Smooth muscle cell (in vitro differentiated cells): ENCODE measurements around the gene TAF5. TPM values are rescaled to one million over a fixed set of nuclear protein-coding genes. Genes with fewer than 3 reads are reported as not detected.

Source experiments
- DNase-seq: peaks from one replicate; lab custom pipeline; 2025; ENCODE audit not compliant: unreplicated experiment; lab: John Stamatoyannopoulos, UW
- H2AFZ ChIP-seq: fragments of 200-600 bp; sonication (generic); 2 replicates; pipeline ENCODE4 v1.6.0; 2016; ENCODE audit warnings: antibody characterized with exemption, low read depth, mild to moderate bottlenecking
- H3F3A ChIP-seq: fragments of 200-600 bp; sonication (generic); 2 replicates; pipeline ENCODE4 v1.6.0; 2017; ENCODE audit warnings: antibody characterized with exemption, low read depth
- H3K27ac ChIP-seq: fragments of 200-600 bp; sonication (generic); 2 replicates; pipeline ENCODE4 v1.5.1; 2016; ENCODE audit warnings: low read depth, mild to moderate bottlenecking
- H3K27me3 ChIP-seq: fragments of 200-600 bp; sonication (generic); 2 replicates; pipeline ENCODE4 v1.6.1; 2016; ENCODE audit warnings: low read depth, mild to moderate bottlenecking
- H3K36me3 ChIP-seq: fragments of 200-600 bp; sonication (generic); 2 replicates; pipeline ENCODE4 v1.5.1; 2016; ENCODE audit warnings: low read depth
- H3K4me1 ChIP-seq: fragments of 200-600 bp; sonication (generic); 2 replicates; pipeline ENCODE4 v1.5.1; 2016; ENCODE audit warnings: low read depth
- H3K4me2 ChIP-seq: fragments of 200-600 bp; sonication (generic); 2 replicates; pipeline ENCODE4 v1.6.0; 2016; ENCODE audit warnings: mild to moderate bottlenecking
- H3K4me3 ChIP-seq: fragments of 200-600 bp; sonication (generic); 2 replicates; pipeline ENCODE4 v1.5.1; 2016; ENCODE audit warnings: mild to moderate bottlenecking
- H3K79me2 ChIP-seq: fragments of 200-600 bp; sonication (generic); 2 replicates; pipeline ENCODE4 v1.6.0; 2016; ENCODE audit warnings: low read depth, mild to moderate bottlenecking
- H3K9ac ChIP-seq: fragments of 200-600 bp; sonication (generic); 2 replicates; pipeline ENCODE4 v1.6.0; 2016; ENCODE audit warnings: low read depth
- H3K9me3 ChIP-seq: fragments of 200-600 bp; sonication (generic); replicated peaks from 2 replicates; pipeline ENCODE4 v1.5.1; 2016; ENCODE audit warnings: low read depth
- H4K20me1 ChIP-seq: fragments of 200-600 bp; sonication (generic); 2 replicates; pipeline ENCODE4 v1.6.0; 2016; ENCODE audit warnings: low read depth
- WGBS: methylation state at CpG from one replicate; pipeline ENCODE4 v1.1.7; 2016; ENCODE audit warnings: low lambda C conversion rate; 5-methylcytosine and 5-hydroxymethylcytosine counted together
- polyA plus RNA-seq: library from polyadenylated mRNA; unstranded; fragments of >200 nt; fragmentation: Nextera tagmentation; extraction: Ambion mirVana; gene quantifications from 2 replicates; pipeline ENCODE4 v1.2.1, GENCODE V29; 2016
- total RNA-seq: library from RNA; depleted of rRNA; stranded (reverse); fragments of >200 nt; gene quantifications from 2 replicates; pipeline ENCODE4 v1.2.3, GENCODE V29; 2014
- TF ChIP-seq, protein P1 (sequence below): fragments of 200-600 bp; sonication (generic); IDR thresholded peaks from 2 replicates; pipeline ENCODE4 v1.5.1; 2017; ENCODE audit warnings: borderline replicate concordance, mild to moderate bottlenecking, antibody characterized with exemption; ENCODE audit not compliant: insufficient read depth, poor library complexity, severe bottlenecking

TAF5 gene
- total and polyA plus RNA-seq, 2 experiments from 2014 or later = 3.5 to 4.5 TPM

- H3K9ac ChIP-seq = no peak overlapping the region
- H3K79me2 ChIP-seq = peaks cover 22% of the 10 kb centered on the region
- H3K4me1 ChIP-seq = peaks cover 5% of the 10 kb centered on the region
- H3K27me3 ChIP-seq = no peaks in the 10 kb centered on the region
- H3K36me3 ChIP-seq = no peaks in the 10 kb centered on the region
- WGBS = 66% methylated on average over 10 of the region's 10 CpGs
- peak overlapping the region; percentile 89 for H3K4me3 ChIP-seq
- no peaks in the 10 kb centered on the region for H4K20me1 ChIP-seq
- H3F3A ChIP-seq = no peaks in the 10 kb centered on the region
- DNase-seq = no peak
- no peaks in the 10 kb centered on the region for H3K9me3 ChIP-seq
- peak overlapping the region; percentile 34 for H3K27ac ChIP-seq
- peak overlapping the region; percentile 73 for H2AFZ ChIP-seq
- H3K4me2 ChIP-seq = peak overlapping the region; percentile 95
- TF ChIP-seq, protein P1, sequence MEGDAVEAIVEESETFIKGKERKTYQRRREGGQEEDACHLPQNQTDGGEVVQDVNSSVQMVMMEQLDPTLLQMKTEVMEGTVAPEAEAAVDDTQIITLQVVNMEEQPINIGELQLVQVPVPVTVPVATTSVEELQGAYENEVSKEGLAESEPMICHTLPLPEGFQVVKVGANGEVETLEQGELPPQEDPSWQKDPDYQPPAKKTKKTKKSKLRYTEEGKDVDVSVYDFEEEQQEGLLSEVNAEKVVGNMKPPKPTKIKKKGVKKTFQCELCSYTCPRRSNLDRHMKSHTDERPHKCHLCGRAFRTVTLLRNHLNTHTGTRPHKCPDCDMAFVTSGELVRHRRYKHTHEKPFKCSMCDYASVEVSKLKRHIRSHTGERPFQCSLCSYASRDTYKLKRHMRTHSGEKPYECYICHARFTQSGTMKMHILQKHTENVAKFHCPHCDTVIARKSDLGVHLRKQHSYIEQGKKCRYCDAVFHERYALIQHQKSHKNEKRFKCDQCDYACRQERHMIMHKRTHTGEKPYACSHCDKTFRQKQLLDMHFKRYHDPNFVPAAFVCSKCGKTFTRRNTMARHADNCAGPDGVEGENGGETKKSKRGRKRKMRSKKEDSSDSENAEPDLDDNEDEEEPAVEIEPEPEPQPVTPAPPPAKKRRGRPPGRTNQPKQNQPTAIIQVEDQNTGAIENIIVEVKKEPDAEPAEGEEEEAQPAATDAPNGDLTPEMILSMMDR = no peak
Observed at GRCh38 chr10:103367379-103367781, 396 bp upstream of the TAF5 start.

DNA sequence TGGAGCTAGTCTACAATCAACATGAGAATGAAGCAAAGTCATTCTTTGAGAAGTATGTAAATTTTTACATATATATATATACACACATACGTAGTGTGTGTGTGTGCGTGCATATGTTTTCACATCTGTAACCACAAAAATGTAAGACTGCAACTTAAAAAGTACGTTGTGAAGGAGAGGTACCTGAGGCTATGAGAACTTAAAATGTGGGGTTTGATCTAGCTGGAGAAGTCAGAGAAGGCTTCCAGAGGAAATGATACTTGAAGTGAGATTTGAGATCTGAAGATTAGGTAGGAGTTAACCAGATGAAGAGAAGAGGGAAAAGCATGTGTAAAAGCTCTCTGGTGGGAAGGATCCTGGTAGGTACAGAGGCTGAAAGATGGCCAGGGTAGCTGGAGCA is 5.8 kb downstream of the TAF5 start:
- WGBS = 90% methylated on average over 3 of the region's 3 CpGs
- TF ChIP-seq, protein P1 = no peak
- H3K9me3 ChIP-seq = no peaks in the 10 kb centered on the region

DNA sequence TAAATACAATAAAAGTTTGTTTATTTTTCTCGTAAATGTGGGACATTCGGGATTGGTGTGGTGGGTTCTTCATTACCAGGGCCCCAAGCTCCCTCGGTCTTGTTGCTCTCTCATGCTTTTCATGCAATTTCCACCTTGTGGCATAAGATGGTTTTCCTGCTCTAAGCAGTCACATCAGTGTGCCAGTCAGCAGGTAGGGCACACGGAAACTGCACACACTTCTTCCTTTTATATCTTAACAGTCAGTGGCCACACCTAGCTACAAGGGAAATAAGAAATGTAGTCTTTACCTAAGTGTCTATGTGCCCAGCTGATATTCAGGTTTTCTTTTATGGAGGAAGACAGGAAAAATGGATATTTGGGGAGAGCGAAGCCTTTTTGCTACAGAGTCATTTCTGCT is 6.5 kb downstream of the TAF5 start:
- DNase-seq = no peak
- TF ChIP-seq, protein P1 = no peak
- no peaks in the 10 kb centered on the region for H3K4me1 ChIP-seq
- no peaks in the 10 kb centered on the region for H3K36me3 ChIP-seq
- H3F3A ChIP-seq = no peaks in the 10 kb centered on the region
- no peaks in the 10 kb centered on the region for H4K20me1 ChIP-seq
- no peak overlapping the region for H3K27ac ChIP-seq
- no peaks in the 10 kb centered on the region for H3K9me3 ChIP-seq
- 95% methylated on average over 5 of the region's 5 CpGs for WGBS
- H3K79me2 ChIP-seq = peaks cover 16% of the 10 kb centered on the region
- no peaks in the 10 kb centered on the region for H3K27me3 ChIP-seq
- H3K9ac ChIP-seq = no peak overlapping the region
- H3K4me2 ChIP-seq = no peak overlapping the region
- H2AFZ ChIP-seq = no peak overlapping the region
- no peak overlapping the region for H3K4me3 ChIP-seq

More for the DNA sequence above, 5.8 kb downstream of the TAF5 start:
- DNase-seq = no peak
- H3F3A ChIP-seq = no peaks in the 10 kb centered on the region
- no peak overlapping the region for H2AFZ ChIP-seq
- peaks cover 5% of the 10 kb centered on the region for H3K4me1 ChIP-seq
- H4K20me1 ChIP-seq = no peaks in the 10 kb centered on the region
- peaks cover 22% of the 10 kb centered on the region for H3K79me2 ChIP-seq
- H3K36me3 ChIP-seq = no peaks in the 10 kb centered on the region
- no peak overlapping the region for H3K4me2 ChIP-seq
- no peaks in the 10 kb centered on the region for H3K27me3 ChIP-seq
- no peak overlapping the region for H3K9ac ChIP-seq
- no peak overlapping the region for H3K27ac ChIP-seq
- no peak overlapping the region for H3K4me3 ChIP-seq

DNA sequence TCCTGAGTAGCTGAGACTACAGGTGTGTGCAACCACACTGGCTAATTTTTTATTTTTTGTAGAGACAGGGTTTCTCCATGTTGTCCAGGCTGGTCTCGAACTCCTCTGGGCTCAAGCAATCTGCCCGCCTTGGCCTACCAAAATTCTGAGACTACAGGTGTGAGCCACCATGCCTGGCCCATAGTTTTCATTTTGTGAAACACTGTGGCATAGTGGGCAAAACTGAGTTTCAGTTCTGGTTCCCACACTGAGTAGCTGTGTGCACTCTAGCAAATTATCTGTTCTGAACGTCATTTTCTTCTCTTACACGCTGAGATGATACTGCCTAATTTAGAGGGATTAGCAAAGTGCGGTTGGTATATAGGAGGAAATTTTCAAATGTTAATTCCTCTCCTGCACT is 15.0 kb downstream of the TAF5 start:
- H4K20me1 ChIP-seq = no peaks in the 10 kb centered on the region
- 97% methylated on average over 5 of the region's 5 CpGs for whole genome bisulfite sequencing
- no peaks in the 10 kb centered on the region for H3F3A ChIP-seq
- no peak for DNase-seq
- TF ChIP-seq, protein P1 = no peak
- no peak overlapping the region for H3K4me3 ChIP-seq
- H3K27me3 ChIP-seq = no peaks in the 10 kb centered on the region
- no peak overlapping the region for H3K27ac ChIP-seq
- H3K9ac ChIP-seq = no peak overlapping the region
- peaks cover 6% of the 10 kb centered on the region for H3K36me3 ChIP-seq
- no peaks in the 10 kb centered on the region for H3K4me1 ChIP-seq
- H3K79me2 ChIP-seq = no peaks in the 10 kb centered on the region
- no peaks in the 10 kb centered on the region for H3K9me3 ChIP-seq
- no peak overlapping the region for H3K4me2 ChIP-seq
- H2AFZ ChIP-seq = no peak overlapping the region
